Superior temporal gyrus (tissue), 1 donor: ENCODE measurements around the gene APOC3.

Source experiments
- DNase-seq: peaks from one replicate; pipeline ENCODE4 v3.0.0-alpha.2; 2016; ENCODE audit errors: extremely low spot score

Gene APOC3

GRCh38 chr11:116804001-116804400 lies 25.7 kb upstream of the APOC3 start:
- DNase-seq, result no peak

GRCh38 chr11:116807601-116808261 lies 22.0 kb upstream of the APOC3 start:
- no peak for DNase-seq

DNA sequence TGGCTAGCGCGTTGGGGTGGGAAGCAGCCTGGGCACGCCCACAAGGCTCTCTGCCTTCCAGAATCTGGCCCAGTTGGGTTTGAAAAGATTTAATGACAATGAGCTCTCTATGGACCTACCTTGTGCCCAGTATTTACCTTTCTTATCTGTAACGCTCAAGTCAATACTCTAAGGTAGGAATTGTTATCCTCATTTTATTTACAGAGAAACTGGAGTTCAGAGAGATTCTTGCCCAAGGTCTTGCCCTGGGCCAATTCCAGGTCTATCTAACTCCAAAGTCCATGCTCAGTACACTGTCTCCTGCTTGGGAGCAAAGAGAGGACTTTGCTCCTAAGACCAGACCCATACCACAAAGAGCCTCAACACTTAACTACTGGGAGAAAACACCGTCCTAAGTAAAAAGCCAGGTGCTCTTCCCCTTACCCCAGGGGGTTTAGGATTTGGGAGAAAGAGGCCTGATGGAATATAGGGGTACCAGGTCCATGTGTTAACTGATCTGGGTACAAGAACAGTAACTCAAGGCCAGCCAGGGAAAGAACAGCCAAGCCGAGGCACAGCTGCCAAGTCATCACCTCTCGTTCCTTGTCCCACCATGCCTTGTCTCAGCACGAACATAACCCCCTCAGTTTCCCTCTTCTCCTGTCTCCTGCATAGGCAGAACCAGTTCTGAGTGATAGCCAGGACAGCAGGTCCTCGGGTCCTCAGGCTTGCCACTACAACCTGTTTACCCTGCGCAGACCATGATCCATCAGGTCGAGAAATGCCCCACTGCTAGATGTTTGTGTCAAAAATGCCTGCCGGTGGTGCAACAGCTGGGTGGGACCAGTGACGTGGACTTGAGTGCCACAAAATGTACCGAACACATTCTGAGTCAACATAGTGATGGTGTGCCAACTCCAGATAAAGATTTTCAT lies 21.2 kb upstream of the APOC3 start:
- DNase-seq, result no peak

GRCh38 chr11:116811194-116811593 lies 18.5 kb upstream of the APOC3 start:
- no peak for DNase-seq

GRCh38 chr11:116812109-116812508 lies 17.6 kb upstream of the APOC3 start:
- DNase-seq, result no peak

DNA sequence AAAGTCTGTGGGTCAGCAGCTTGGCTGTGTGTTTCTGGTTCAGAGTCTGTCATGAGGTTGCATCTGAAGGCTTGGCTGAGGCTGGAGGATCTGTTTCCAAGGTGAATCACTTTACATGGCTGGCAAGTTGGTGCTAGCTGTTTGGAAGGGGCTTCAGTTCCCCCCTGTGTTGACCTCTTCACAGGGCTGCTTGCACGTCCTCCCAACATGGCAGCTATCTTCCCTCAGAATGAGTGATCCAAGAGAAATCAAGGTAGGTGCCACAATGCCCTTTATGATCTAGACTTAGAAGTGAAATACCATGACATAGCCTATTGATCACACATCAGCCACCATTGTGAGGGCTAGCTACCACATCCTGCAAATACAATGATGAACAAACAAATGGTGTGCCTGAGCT lies 16.5 kb upstream of the APOC3 start:
- no peak for DNase-seq

DNA sequence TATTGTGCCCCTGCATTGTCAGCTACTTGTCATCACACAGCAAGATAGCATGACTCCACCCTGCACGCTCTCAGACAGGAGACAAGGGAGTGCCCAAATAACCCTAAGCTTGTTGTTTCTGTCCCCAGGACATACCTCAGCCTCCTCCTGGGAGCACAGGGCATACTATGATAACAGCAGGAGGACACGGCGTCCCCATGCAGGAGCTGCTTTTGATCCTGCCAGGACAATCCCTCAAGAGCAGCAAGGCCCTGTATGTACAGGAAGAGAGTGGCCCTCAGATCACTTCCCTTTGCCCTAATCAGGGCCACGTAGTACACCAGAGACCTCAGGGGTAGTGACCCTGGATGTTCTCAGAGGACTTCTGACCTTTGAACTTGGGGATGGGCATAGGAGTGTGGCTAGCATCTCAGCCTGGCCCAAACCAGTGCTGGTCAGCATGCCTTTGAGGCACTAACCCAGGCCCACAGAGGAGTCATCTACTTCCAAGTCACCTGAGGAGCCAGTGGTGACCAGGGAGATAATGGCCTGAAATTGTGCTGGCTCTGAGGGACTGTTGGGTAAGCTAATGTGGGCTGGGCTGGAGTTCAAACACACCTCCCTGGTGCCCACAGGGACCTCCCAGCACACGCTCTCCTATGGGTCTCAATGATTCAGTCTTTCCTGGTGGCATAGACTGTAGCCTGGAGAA lies 15.8 kb upstream of the APOC3 start:
- DNase-seq, result no peak

GRCh38 chr11:116814502-116814901 lies 15.2 kb upstream of the APOC3 start:
- DNase-seq, result no peak

DNA sequence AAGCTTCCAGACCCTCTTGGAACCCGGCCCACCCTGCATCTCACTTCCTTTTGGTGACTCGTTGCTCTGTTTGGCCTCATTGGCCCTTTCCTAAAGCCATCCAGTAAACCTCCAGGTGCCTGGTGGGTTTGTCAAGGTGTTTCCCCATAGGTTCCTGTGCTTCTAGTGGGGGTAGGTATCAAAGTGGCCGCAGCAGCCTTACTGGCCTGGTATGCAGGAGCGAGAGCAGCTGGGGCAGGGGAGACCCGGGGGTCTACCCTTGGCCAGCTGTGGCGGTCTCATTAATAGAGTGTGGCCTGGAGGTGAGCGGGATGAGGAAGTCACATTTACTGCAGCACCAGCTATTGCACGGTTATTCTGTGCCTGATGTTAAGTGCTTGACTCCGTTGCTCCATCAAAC lies 10.7 kb upstream of the APOC3 start:
- no peak for DNase-seq

DNA sequence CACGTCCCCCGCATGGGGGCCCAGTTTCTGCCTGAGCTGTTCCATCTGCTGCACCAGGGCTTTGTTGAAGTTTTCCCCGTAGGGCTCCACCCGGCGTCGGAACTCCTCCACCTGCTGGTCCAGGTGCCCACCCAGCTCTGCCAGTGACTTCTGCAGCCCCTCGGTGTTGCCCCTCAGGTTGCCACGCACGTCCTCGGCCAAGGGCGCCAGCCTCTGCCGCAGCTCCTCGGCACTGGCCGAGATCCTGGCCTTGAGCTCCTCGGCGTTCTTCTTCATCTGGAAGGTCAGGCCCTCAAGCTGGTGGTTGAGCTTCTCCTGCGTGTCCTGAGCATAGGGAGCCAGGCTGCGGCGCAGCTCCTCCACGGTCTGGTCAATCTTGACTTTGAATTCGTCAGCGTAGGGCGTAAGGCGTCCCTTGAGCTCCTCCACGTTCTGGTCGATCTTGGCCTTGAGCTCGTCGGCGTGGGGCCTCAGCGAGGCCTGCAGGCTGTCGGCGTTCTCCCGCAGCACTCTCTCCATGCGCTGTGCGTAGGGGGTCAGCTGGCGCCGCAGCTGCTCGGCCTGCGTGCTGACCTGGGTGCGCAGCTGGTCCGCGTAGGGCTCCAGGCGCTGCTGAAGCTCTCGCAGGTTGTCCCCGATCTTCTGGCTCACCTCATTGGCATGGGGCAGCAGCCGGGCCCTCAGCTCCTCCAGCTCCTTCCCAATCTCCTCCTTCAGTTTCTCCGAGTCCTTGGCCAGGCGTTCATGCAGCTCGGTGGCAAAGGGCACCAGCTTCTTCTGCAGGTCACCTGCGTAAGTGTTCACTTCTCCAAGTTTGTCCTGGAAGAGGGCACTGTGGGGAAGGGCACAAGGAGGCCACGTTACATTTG lies 8.4 kb upstream of the APOC3 start:
- DNase-seq, result no peak

DNA sequence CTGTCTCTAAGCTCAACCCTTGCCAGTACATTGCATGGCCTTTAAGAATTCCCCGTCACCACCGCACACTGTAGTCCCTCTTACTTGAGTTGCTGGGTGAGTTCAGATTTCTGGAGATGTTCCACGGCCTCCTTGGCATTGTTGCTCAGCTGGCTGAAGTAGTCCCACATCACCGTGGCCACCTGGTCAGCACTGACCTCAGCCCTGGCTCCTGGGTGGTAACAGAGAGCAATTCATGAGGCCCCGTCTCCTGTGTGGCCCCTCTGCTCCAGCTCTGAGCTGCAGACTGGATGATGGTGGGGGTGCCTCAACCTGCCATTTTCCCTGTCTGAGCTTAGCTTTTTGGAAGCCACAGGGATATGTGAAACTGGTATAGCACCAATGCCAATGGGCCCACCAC lies 7.1 kb upstream of the APOC3 start:
- DNase-seq, result no peak

DNA sequence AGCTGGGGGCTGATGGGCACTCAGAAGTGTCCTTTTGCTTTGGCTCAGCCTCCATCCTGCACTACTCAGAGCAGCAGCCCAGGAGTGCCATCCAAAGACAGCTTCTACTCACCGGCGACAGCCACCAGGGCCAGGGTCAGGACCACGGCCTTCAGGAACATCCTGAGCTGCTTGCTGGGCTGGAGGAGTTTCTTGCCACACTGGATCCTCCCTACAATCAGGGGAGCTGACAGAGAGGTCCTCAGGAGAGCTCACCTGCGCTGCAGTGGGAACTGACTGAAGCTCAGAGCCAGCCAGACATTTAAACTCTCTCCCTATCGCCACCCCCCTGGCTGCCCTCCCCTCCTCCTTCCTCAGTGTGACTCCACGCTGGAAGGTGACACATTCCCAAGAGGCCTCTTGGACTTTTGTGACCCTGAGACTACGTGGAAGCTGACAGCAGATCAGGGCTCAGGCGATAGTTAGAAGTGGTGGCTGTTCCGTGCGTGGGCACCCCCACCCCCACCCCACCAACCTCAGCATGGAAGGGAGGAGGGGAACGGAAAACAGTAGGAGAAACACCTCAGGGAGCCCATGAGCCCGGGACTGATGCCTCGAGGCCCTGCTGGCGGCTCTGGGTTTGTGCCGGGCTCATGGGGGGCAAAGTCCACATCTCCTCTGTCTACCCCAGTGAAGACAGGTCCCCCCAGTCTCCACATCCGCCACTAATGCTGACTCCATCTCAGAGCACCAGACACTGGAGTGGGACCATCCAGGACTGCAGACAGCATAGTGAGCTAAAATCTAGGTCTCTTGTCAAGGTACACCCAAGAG lies 6.5 kb upstream of the APOC3 start, which contains the start of gene APOA4:
TSS of gene APOA4 (minus strand) at position 274 of the 813 bp plus-strand sequence. CDS start at position 161, 113 bp downstream.
- no peak for DNase-seq

GRCh38 chr11:116825434-116825833 lies 4.3 kb upstream of the APOC3 start:
- no peak for DNase-seq

DNA sequence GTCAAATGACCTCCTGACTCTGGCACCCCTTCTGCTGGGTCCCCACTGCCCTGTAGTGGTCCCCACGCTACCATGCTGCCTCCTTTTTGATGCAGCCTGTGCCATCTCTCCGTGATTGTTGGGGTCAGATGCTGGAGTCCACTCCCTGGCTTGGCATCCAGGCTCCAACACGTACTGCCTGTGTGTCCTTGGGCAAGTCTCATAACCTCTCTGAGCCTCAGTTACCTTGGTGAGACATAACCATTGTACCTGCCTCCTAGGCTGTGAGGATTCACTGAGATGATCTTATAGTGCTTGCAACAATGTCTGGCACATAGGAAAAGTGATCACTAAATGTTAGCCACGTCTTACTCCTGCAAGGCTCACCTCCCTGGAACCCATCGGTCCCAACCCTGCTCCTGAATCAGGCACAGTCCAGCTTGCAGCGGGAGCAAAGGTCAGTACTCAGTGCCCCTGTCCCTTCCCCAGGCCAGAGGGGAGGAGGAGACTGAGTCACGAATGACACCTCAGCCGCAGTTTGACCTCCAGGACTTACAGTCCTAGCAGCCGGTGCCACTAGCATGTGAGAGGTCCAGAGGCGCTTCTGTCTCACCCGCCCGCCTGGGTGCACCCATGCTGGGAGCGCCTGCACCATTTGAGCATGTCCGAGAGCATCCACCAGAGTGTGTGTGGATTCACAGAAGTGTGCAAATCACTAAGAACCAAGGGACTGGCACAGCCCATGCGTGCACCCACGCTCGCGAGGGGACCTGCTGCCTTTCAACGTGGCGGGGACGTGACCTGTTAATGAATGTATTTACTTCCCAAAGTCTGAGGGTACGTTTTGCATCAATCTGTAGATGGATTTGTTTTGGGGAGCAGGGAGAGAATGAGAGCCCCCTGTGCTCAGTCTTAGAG lies 3.6 kb upstream of the APOC3 start:
- DNase-seq, result no peak

DNA sequence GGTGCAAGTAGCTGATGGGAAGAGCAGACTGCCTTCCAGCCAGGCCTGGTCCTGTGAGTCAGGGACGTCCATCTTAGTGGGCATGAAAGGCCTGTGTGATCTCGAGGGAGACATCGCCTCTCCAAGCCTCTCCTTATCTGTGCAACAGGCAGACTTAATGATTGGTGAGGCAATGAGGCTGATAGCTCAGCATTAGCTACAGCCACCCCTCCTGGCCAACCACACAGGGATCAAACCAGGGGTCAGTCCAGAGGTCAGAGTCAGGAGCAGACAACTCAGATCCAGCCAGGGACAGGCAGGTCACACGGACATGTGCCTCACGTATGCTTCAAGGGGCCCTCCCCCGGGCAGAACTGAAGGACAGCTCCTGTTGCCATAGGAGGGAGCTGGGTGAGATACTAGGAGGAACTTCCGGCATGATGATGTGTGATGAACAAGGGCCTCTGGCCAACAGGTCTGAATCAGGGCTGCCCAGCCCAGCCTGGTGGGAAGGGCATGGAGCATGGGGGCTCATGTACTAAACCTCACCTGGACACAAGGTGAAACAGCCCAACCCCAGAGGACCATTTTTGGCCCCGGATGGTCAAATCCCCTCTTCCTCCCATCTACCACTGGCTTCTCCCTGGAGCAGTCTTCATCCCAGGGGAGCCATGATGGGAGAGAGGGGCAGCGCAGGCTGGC lies 2.8 kb upstream of the APOC3 start:
- no peak for DNase-seq

DNA sequence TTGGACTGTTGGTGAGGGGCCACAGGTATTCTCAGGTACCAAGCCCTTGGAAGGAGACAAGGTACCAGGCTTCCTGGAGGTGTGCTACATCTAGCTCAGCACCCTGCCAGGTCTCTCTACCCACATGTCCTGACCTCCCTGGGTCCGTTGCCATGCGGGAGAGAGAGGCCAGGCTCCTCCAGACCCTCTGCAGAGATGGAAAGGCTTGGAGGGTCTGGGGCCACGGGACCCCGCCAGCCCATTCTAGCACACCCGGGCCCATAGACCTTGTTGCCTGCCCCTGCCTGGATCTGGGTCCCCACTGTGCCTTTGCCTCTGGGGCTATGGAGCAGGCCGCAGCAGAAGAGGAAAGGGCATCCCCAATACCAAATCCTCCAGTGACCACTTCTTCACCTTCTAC lies 2.2 kb upstream of the APOC3 start:
- no peak for DNase-seq

DNA sequence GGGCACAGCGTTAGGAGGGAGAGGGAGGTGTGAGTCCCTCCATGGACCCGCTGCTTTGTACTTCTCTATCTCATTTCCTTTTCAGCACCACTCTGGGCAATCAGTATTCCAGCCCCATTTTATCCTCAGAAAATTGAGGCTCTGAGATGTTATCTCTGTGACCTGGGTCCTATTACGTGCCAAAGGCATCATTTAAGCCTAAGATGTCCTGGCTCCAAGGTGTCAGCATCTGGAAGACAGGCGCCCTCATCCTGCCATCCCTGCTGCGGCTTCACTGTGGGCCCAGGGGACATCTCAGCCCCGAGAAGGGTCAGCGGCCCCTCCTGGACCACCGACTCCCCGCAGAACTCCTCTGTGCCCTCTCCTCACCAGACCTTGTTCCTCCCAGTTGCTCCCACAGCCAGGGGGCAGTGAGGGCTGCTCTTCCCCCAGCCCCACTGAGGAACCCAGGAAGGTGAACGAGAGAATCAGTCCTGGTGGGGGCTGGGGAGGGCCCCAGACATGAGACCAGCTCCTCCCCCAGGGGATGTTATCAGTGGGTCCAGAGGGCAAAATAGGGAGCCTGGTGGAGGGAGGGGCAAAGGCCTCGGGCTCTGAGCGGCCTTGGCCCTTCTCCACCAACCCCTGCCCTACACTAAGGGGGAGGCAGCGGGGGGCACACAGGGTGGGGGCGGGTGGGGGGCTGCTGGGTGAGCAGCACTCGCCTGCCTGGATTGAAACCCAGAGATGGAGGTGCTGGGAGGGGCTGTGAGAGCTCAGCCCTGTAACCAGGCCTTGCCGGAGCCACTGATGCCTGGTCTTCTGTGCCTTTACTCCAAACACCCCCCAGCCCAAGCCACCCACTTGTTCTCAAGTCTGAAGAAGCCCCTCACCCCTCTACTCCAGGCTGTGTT lies 829 bp upstream of the APOC3 start:
- DNase-seq, result no peak
